ENCODE results near the gene OVCH2.

GRCh38 chr11:7672276-7672959, 33.9 kb downstream of the OVCH2 start:
- TF ChIP-seq SIN3A (IDR thresholded peaks at IDR 0.05; ENCODE audit: borderline replicate concordance, insufficient read depth, low read length) (no peak), POLR2AphosphoS5 (IDR thresholded peaks at IDR 0.05; ENCODE audit: low read depth, low read length) (no peak), TAF1 (IDR thresholded peaks at IDR 0.05; ENCODE audit: borderline replicate concordance, insufficient read depth, low read length) (no peak), REST (IDR thresholded peaks at IDR 0.05; ENCODE audit: insufficient read depth in 1 of 2, low read depth in 2 of 2, low read length in 2 of 2) (no peak)
